Endodermal cell (in vitro differentiated cells): Measurements from ENCODE around the gene SELENOP. TPM values are rescaled to one million over a fixed set of nuclear protein-coding genes. Genes with fewer than 3 reads are reported as not detected.

Experiments used
- DNase-seq: peaks from one replicate; pipeline ENCODE4 v3.0.0-alpha.2; 2017
- H3K27ac ChIP-seq: 2 replicates; pipeline ENCODE4 v1.5.1; 2013; ENCODE audit warnings: mild to moderate bottlenecking, low read depth, low read length, moderate library complexity
- H3K27me3 ChIP-seq: 2 replicates; pipeline ENCODE4 v1.6.1; 2013; ENCODE audit warnings: mild to moderate bottlenecking, low read length, moderate library complexity; ENCODE audit not compliant: insufficient read depth, control insufficient read depth, poor library complexity, severe bottlenecking
- H3K36me3 ChIP-seq: 2 replicates; pipeline ENCODE4 v1.7.0; 2013; ENCODE audit warnings: mild to moderate bottlenecking, low read length, moderate library complexity; ENCODE audit not compliant: control insufficient read depth, insufficient read depth
- H3K4me1 ChIP-seq: one replicate; pipeline ENCODE4 v1.7.0; 2013; ENCODE audit warnings: low read length; ENCODE audit not compliant: control insufficient read depth, insufficient read depth
- H3K4me3 ChIP-seq: 2 replicates; pipeline ENCODE4 v1.5.1; 2013; ENCODE audit warnings: mild to moderate bottlenecking, low read length, moderate library complexity
- H3K9ac ChIP-seq: 2 replicates; pipeline ENCODE4 v1.6.1; 2013; ENCODE audit warnings: mild to moderate bottlenecking, low read length, moderate library complexity; ENCODE audit not compliant: poor library complexity, severe bottlenecking; ENCODE audit errors: extremely low read depth
- H3K9me3 ChIP-seq: 2 replicates; pipeline ENCODE4 v1.6.1; 2013; ENCODE audit warnings: mild to moderate bottlenecking, low read length, moderate library complexity; ENCODE audit not compliant: control insufficient read depth
- H3K27ac Mint-ChIP-seq: 2 replicates; pipeline ENCODE4 v1.8.0; 2020; ENCODE audit warnings: mixed read lengths
- H3K27me3 Mint-ChIP-seq: 2 replicates; pipeline ENCODE4 v1.8.0; 2021; ENCODE audit warnings: mild to moderate bottlenecking, mixed read lengths; ENCODE audit not compliant: insufficient read depth
- H3K36me3 Mint-ChIP-seq: 2 replicates; pipeline ENCODE4 v1.8.0; 2020; ENCODE audit warnings: low read depth, mixed read lengths
- H3K4me1 Mint-ChIP-seq: 2 replicates; pipeline ENCODE4 v1.8.0; 2020; ENCODE audit warnings: mixed read lengths
- H3K4me3 Mint-ChIP-seq: 2 replicates; pipeline ENCODE4 v1.8.0; 2020; ENCODE audit warnings: mild to moderate bottlenecking, moderate library complexity, mixed read lengths
- H3K9me3 Mint-ChIP-seq: 2 replicates; pipeline ENCODE4 v1.8.0; 2020; ENCODE audit warnings: mild to moderate bottlenecking, mixed read lengths
- CTCF ChIP-seq: fragments of 200-600 bp; sonication (generic); conservative IDR thresholded peaks from 2 replicates; pipeline ENCODE4 v1.5.0; 2021; ENCODE audit warnings: antibody characterized with exemption, mild to moderate bottlenecking
- WGBS, 2 experiments: methylation state at CpG; one replicate each; pipeline versions ENCODE4 v1.1.5 to v1.1.7; 2013; ENCODE audit warnings: missing lambda C conversion rate in 2 of 2, mixed read lengths in 1 of 2; ENCODE audit not compliant: insufficient coverage in 1 of 2, insufficient read length in 1 of 2; 5-methylcytosine and 5-hydroxymethylcytosine counted together
- total RNA-seq, 2 donors: library from RNA; stranded (reverse); fragmentation: NEBNext Ultra II Directional in 1 of 2; extraction: Animal tissue kit (Norgen Biotek cat#: 25700) in 1 of 2; gene quantifications; 2 replicates in 1 of 2; 3 replicates in 1 of 2; pipeline ENCODE4 v1.2.1, GENCODE V29; 2021

SELENOP gene
- total RNA-seq, 2 donors from 2014 or later, result 79.8 to 121 TPM

GRCh38 chr5:42806004-42806700, 5.5 kb downstream of the SELENOP start:
- Histone ChIP-seq H3K4me3 (no peak overlapping the region), H3K4me1 (no peaks in the 10 kb centered on the region), H3K27ac (no peak overlapping the region), H3K9ac (no peak overlapping the region), H3K36me3 (peaks cover 14% of the 10 kb centered on the region), H3K9me3 (no peaks in the 10 kb centered on the region), H3K27me3 (no peaks in the 10 kb centered on the region)
- Mint-ChIP-seq H3K9me3 (no peaks in the 10 kb centered on the region), H3K27ac (no peak overlapping the region), H3K27me3 (no peaks in the 10 kb centered on the region), H3K4me3 (no peak overlapping the region), H3K36me3 (peaks cover 51% of the 10 kb centered on the region), H3K4me1 (peaks cover 23% of the 10 kb centered on the region)
- TF ChIP-seq CTCF, result no peak
- DNase-seq, result no peak
- 69 to 90% methylated on average over 2 of the region's 2 CpGs for WGBS, 2 experiments

DNA sequence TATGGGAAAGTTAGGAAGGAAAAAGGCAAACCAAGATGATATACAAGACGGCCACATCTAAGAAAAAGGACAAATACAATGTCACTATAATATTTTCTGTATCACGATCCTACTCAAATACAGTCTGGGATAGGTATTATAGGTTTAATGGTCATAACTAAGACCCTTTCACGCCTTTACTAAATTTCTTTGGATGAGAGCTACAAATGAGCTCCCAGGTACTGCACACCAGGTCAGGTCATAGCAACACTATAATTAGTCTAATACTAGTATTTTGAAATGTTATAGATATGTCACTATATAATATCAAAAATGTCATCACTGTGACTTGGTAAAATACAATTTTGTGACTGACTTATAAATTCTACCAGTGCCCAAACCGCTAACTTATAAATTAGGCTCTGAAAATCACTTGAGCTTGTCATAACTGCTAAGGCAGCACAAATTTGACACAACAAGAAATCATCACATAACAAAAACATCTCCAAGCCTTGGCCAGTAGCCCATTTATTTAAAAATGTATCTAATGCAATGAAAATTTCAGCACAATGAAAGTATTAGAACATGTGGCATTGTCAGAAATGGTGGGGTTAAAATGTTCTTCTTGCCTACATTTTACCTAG, 6.9 kb downstream of the SELENOP start:
- Mint-ChIP-seq H3K27ac (no peak overlapping the region), H3K4me3 (no peak overlapping the region), H3K4me1 (peaks cover 14% of the 10 kb centered on the region), H3K36me3 (peaks cover 59% of the 10 kb centered on the region), H3K27me3 (no peaks in the 10 kb centered on the region), H3K9me3 (no peaks in the 10 kb centered on the region)
- no peak overlapping the region for H3K27ac ChIP-seq
- H3K9me3 ChIP-seq, result no peaks in the 10 kb centered on the region
- H3K9ac ChIP-seq, result no peak overlapping the region
- no peak for DNase-seq
- no peak overlapping the region for H3K4me3 ChIP-seq
- 99% methylated on average over 3 of the region's 4 CpGs; no CpG with 5 or more reads in 1 of the 2 experiments for WGBS, 2 experiments
- peaks cover 14% of the 10 kb centered on the region for H3K36me3 ChIP-seq
- TF ChIP-seq CTCF, result no peak
- no peaks in the 10 kb centered on the region for H3K4me1 ChIP-seq
- no peaks in the 10 kb centered on the region for H3K27me3 ChIP-seq

DNA sequence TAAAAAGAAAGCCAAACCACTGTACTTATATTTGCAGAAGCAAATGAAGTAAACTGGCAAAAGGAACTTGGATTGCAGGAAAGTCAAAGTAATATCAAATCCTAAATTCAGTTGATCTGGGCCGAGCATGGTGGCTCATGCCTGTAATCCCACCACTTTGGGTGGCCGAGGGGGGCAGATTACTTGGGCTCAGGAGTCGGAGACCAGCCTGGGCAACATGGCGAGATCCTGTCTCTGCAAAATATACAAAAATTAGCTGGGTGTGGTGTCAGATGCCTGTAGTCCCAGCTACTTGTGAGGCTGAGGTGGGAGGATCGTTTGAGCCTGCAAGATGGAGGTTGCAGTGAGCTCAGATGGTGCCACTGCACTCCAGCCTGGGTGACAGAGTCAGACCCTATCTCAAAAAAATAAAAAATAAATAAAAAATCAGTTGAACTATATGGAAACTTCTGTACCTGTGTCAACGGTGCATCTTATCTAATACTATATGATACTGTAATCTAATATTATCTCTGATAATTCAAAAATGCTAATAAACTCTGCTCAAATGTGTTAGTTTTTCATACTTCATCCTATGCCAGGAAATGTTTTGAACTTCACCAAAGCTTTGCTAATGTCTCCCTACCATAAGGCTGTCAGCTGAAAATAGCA, 10.1 kb downstream of the SELENOP start:
- Mint-ChIP-seq H3K27me3 (no peaks in the 10 kb centered on the region), H3K27ac (no peak overlapping the region), H3K36me3 (peaks cover 47% of the 10 kb centered on the region), H3K4me3 (no peak overlapping the region), H3K9me3 (peaks cover 7% of the 10 kb centered on the region), H3K4me1 (no peaks in the 10 kb centered on the region)
- TF ChIP-seq CTCF, result no peak
- DNase-seq, result no peak
- Histone ChIP-seq H3K36me3 (peaks cover 13% of the 10 kb centered on the region), H3K27ac (no peak overlapping the region), H3K9me3 (no peaks in the 10 kb centered on the region), H3K27me3 (no peaks in the 10 kb centered on the region), H3K4me1 (no peaks in the 10 kb centered on the region), H3K9ac (no peak overlapping the region), H3K4me3 (no peak overlapping the region)
- 93% methylated on average over 5 to 6 of the region's 6 CpGs for WGBS, 2 experiments
